ENCODE results near the gene NECAP2. TPM values are rescaled to one million over a fixed set of nuclear protein-coding genes. Genes with fewer than 3 reads are reported as not detected.
A peak's percentile ranks its signal among the peaks of the same experiment; 100 is the strongest.

NECAP2 gene
- total and polyA plus RNA-seq, 10 of the 15 experiments (the other 5 are each of a cell fraction or from before 2014, with no cell fraction given) = 16.3 to 98.0 (median 57.4) TPM

GRCh38 chr1:16449065-16449464 lies 8.5 kb downstream of the NECAP2 start:
- no peak for DNase-seq (ENCODE audit: low read depth, low spot score)
- H3K27me3 ChIP-seq (replicated peaks in 1 of 2; ENCODE audit: control insufficient read depth in 2 of 2, insufficient read depth in 2 of 2, low read length in 1 of 2) = no peaks in the 10 kb centered on the region
- SMC1A ChIA-PET (ENCODE audit: uncharacterized antibody, unreplicated experiment) = interaction anchor here (0.5 to 4.0 kb wide), 2 partner anchors 8 to 50 kb away, joined by 3 to 30 read pairs; partner anchors contain the start of gene NECAP2
- RAD21 ChIA-PET (ENCODE audit: unreplicated experiment) = interaction anchor here (0.9 to 1.2 kb wide), 2 partner anchors 78 to 81 kb away, joined by 3 to 5 read pairs; no protein-coding TSS in a partner anchor
- H3K4me1 ChIP-seq (ENCODE audit: control insufficient read depth, insufficient read depth, low read length) = peaks cover 29% of the 10 kb centered on the region
- FAIRE-seq = no peak
- 92% methylated on average over 4 of the region's 4 CpGs for WGBS (ENCODE audit: insufficient coverage, insufficient replicate concordance, low lambda C conversion rate, missing lambda C conversion rate)
- no peak overlapping the region for H3K4me3 ChIP-seq
- H3K9me3 ChIP-seq (replicated peaks; ENCODE audit: control insufficient read depth, insufficient read depth, low read length) = no peaks in the 10 kb centered on the region
- no peak overlapping the region for H2AFZ ChIP-seq (ENCODE audit: control insufficient read depth, low read depth, low read length)
- peaks cover 24 to 29% of the 10 kb centered on the region in 2 experiments; a peak in 3 of 4 replicates for H3K36me3 ChIP-seq (ENCODE audit: control insufficient read depth in 2 of 2, insufficient read depth in 2 of 2, low read length in 1 of 2)
- POLR2A ChIA-PET = interaction anchor here (0.5 to 1.5 kb wide), 5 partner anchors 8 to 446 kb away, joined by 3 to 10 read pairs (median 4); partner anchors contain the start of gene NECAP2
- no peak for TF ChIP-seq ZNF217 (IDR thresholded peaks at IDR 0.05)
- TF ChIP-seq KAT2A (conservative IDR thresholded peaks at IDR 0.05; ENCODE audit: control insufficient read depth, low read depth, low read length) = no peak
- no peak for TF ChIP-seq TBL1XR1 (IDR thresholded peaks at IDR 0.05; ENCODE audit: low read depth, low read length)
- TF ChIP-seq EED (IDR thresholded peaks at IDR 0.05; ENCODE audit: low read depth) = no peak
- 0 out of 2 replicates have a peak, but pooled peaks have one; percentile 27 for TF ChIP-seq POLR2A (IDR thresholded peaks at IDR 0.05; ENCODE audit: low read depth, low read length)
- no peak for TF ChIP-seq PKNOX1 (IDR thresholded peaks at IDR 0.05)
- H3K27ac ChIP-seq (ENCODE audit: control insufficient read depth, insufficient read depth) = 0 out of 2 replicates have a peak overlapping the region, but pooled peaks have one; percentile 80
- CTCF ChIA-PET = interaction anchor here (1.4 to 6.1 kb wide), 2 partner anchors 8 to 23 kb away, joined by 3 to 50 read pairs; partner anchors contain the start of gene NECAP2
- in situ Hi-C loops (cut with MboI) (no loop called here), intact Hi-C loops (cut with micrococcal nuclease; ENCODE audit: unreplicated experiment) (loop anchor here (10.0 kb wide), 1 partner anchor 506 kb away; no protein-coding TSS in a partner anchor)
- H3K4me2 ChIP-seq (ENCODE audit: control insufficient read depth, insufficient read depth) = peak overlapping the region; percentile 22; the same call in 1 of the 2 replicates
- no peak for ATAC-seq
- BruUV-seq (replicated peaks) = no TSS peak
- H3K9ac ChIP-seq (ENCODE audit: control insufficient read depth, insufficient read depth, low read length) = no peak overlapping the region
- peaks cover 20% of the 10 kb centered on the region for H3K79me2 ChIP-seq (ENCODE audit: control insufficient read depth, insufficient read depth, low read length)
- H4K20me1 ChIP-seq (ENCODE audit: control insufficient read depth, insufficient read depth) = no peaks in the 10 kb centered on the region

Measured in GM12878 (cell line).